B cell (primary cell): Measurements from ENCODE around the gene SCARF1. TPM values are rescaled to one million over a fixed set of nuclear protein-coding genes. Genes with fewer than 3 reads are reported as not detected.
A peak's percentile ranks its signal among the peaks of the same experiment; 100 is the strongest.

Experiments
- ATAC-seq: fragments of 200-7000 bp; cut with Tn5 transposase; one replicate; pipeline ENCODE4 v1.10.0; 2021; ENCODE audit warnings: low read depth, mild to moderate bottlenecking, moderate number of reproducible peaks, moderate library complexity
- CTCF ChIA-PET: fragments of 350-600 bp; sonication (Branson Sonifier 250); formaldehyde crosslinking; loops from one replicate; lab custom pipeline; 2021; ENCODE audit warnings: antibody characterized with exemption, inconsistent platforms; lab: Charles Lee
- POLR2A ChIA-PET: fragments of 350-600 bp; sonication (Branson Sonifier 250); formaldehyde crosslinking; loops from one replicate; lab custom pipeline; 2021; ENCODE audit warnings: antibody characterized with exemption; lab: Charles Lee
- DNase-seq: peaks from one replicate; pipeline ENCODE4 v3.0.0; 2013
- H2AFZ ChIP-seq: 2 replicates; pipeline ENCODE4 v1.6.1; 2012; ENCODE audit warnings: mild to moderate bottlenecking, low read depth, low read length; ENCODE audit not compliant: insufficient read depth, poor library complexity, severe bottlenecking
- H3K27ac ChIP-seq, 2 donors: 1 replicate in 1 of 2; 2 replicates in 1 of 2; pipeline ENCODE4 v1.5.1; 2012 to 2013; ENCODE audit warnings: low read length in 2 of 2, mild to moderate bottlenecking in 2 of 2, moderate library complexity in 1 of 2
- H3K27me3 ChIP-seq, 4 experiments: fragments of 200-600 bp in 1 of 4; sonication (generic) in 1 of 4; replicated peaks in 1 of 4; 1 replicate in 2 of 4; 2 replicates in 2 of 4; pipeline versions ENCODE4 v1.6.1 to v1.7.0; 2013 to 2016; ENCODE audit warnings: low read length in 3 of 4, mild to moderate bottlenecking in 2 of 4, mixed read lengths in 1 of 4, moderate library complexity in 1 of 4; ENCODE audit not compliant: insufficient read depth in 4 of 4, control insufficient read depth in 3 of 4; ENCODE audit errors: control extremely low read depth in 1 of 4
- H3K36me3 ChIP-seq, 2 experiments: replicated peaks in 1 of 2; 1 replicate in 1 of 2; 2 replicates in 1 of 2; pipeline versions ENCODE4 v1.6.1 to v1.7.1; 2013; ENCODE audit warnings: low read length in 1 of 2; ENCODE audit not compliant: insufficient read depth in 2 of 2, control insufficient read depth in 1 of 2; ENCODE audit errors: control extremely low read depth in 1 of 2, extremely low read depth in 1 of 2
- H3K4me1 ChIP-seq, 2 donors: fragments of 200-600 bp in 1 of 2; sonication (generic) in 1 of 2; 1 replicate in 1 of 2; 2 replicates in 1 of 2; pipeline versions ENCODE4 v1.5.1 to v1.6.1; 2013 to 2017; ENCODE audit warnings: low read length in 2 of 2; ENCODE audit not compliant: control insufficient read depth in 2 of 2, insufficient read depth in 2 of 2
- H3K4me2 ChIP-seq: replicated peaks from 2 replicates; pipeline ENCODE3; 2012; ENCODE audit warnings: mild to moderate bottlenecking, low read depth, low read length; ENCODE audit not compliant: poor library complexity, severe bottlenecking
- H3K4me3 ChIP-seq, 5 experiments: fragments of 200-600 bp in 1 of 5; sonication (generic) in 1 of 5; 1 replicate in 3 of 5; 2 replicates in 2 of 5; pipeline versions ENCODE4 v1.5.1 to v1.7.0; 2011 to 2016; ENCODE audit warnings: low read length in 4 of 5, mild to moderate bottlenecking in 4 of 5, low read depth in 2 of 5, control low read depth in 1 of 5, moderate library complexity in 1 of 5; ENCODE audit not compliant: insufficient read depth in 1 of 5; ENCODE audit errors: control extremely low read depth in 1 of 5, extremely low read depth in 1 of 5
- H3K79me2 ChIP-seq: fragments of 200-600 bp; sonication (generic); one replicate; pipeline ENCODE4 v1.6.0; 2016; ENCODE audit warnings: low read length; ENCODE audit not compliant: control insufficient read depth, insufficient read depth
- H3K9ac ChIP-seq: fragments of 200-600 bp; sonication (generic); 2 replicates; pipeline ENCODE4 v1.6.1; 2017; ENCODE audit warnings: mild to moderate bottlenecking, low read length, moderate library complexity
- H3K9me3 ChIP-seq, 3 donors: one replicate each; pipeline versions ENCODE4 v1.6.1 to v1.7.1; 2013; ENCODE audit warnings: low read length in 2 of 3; ENCODE audit not compliant: control insufficient read depth in 2 of 3, insufficient read depth in 1 of 3; ENCODE audit errors: control extremely low read depth in 1 of 3
- H4K20me1 ChIP-seq: 2 replicates; pipeline ENCODE4 v1.6.0; 2012; ENCODE audit warnings: mild to moderate bottlenecking, low read length; ENCODE audit not compliant: insufficient read depth, control insufficient read depth, poor library complexity, severe bottlenecking
- H3K27ac Mint-ChIP-seq: one replicate; pipeline ENCODE4 v1.8.0; 2021; ENCODE audit warnings: mixed read lengths
- H3K27me3 Mint-ChIP-seq: one replicate; pipeline ENCODE4 v1.8.0; 2021; ENCODE audit warnings: mixed read lengths
- H3K4me1 Mint-ChIP-seq: one replicate; pipeline ENCODE4 v1.8.0; 2021; ENCODE audit warnings: mixed read lengths
- H3K4me3 Mint-ChIP-seq: one replicate; pipeline ENCODE4 v1.8.0; 2021; ENCODE audit warnings: mixed read lengths
- H3K9me3 Mint-ChIP-seq: one replicate; pipeline ENCODE4 v1.8.0; 2022; ENCODE audit warnings: mixed read lengths; ENCODE audit not compliant: insufficient read depth
- EZH2 ChIP-seq: IDR thresholded peaks from 2 replicates; pipeline ENCODE4 v1.6.1; 2012; ENCODE audit warnings: borderline replicate concordance, low read depth, mild to moderate bottlenecking, moderate library complexity, low read length; ENCODE audit not compliant: insufficient read depth, poor library complexity, severe bottlenecking
- WGBS: methylation state at CpG from one replicate; pipeline ENCODE4 v1.1.5; 2013; ENCODE audit warnings: missing lambda C conversion rate; ENCODE audit not compliant: insufficient coverage; 5-methylcytosine and 5-hydroxymethylcytosine counted together
- intact Hi-C: fragments of 100-400 bp; cut with micrococcal nuclease; formaldehyde crosslinking; loops from one replicate; pipeline ENCODE4 v1.10.0; 2022
- polyA plus RNA-seq: library from polyadenylated mRNA; depleted of rRNA; stranded (reverse); fragments of >200 nt; gene quantifications from 2 replicates; pipeline ENCODE4 v1.2.3, GENCODE V29; 2012
- total RNA-seq, 2 donors: library from RNA; stranded (reverse); fragments of 120-200 nt in 1 of 2; gene quantifications; 1 replicate in 1 of 2; 2 replicates in 1 of 2; pipeline versions ENCODE4 v1.2.3 to v1.2.4, GENCODE V29; 2013 to 2022
- TF ChIP-seq, protein P1 (sequence below): fragments of 200-600 bp; IDR thresholded peaks from one replicate; pipeline ENCODE4 v1.8.0; 2022; ENCODE audit warnings: antibody characterized with exemption, mild to moderate bottlenecking

SCARF1 gene
- total and polyA plus RNA-seq, 2 donors (not counting 1 experiment from before 2014, with no cell fraction given) = 0.54 to 3.7 TPM

DNA sequence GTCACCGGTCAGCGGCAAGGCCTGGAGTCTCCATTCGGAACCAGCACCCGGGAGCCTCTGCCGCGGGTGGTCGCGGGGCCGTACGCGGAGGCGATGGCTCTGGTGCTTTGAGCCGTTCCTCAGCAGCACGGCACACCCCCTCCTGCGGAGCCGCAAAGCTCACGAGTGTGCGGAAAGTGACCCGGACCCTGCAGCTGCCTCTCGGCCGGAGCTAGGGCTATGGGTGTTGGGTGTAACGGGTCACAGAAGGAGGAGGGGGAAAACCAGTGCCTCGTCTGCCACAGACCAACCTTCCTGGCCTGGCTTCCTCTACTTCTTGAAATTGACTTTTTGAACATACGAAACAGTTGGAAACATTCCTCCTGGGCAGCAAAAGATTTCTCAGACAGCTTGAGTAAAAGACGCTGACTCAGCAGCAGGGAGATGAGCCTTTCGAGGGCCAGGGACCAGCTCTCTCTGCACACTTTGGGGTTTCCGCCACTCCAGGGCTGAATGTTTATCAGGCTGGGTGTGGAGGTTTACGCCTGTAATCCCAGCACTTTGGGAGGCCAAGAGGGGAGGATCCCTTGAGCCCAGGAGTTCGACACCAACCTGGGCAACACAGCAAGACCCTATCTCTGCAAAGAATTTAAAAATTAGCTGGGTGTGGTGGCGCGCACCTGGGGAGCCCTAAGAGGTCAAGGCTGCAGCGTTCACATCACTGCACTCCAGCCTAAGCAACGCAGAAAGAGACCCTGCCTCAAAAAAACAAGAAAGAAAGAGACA is 56.5 kb downstream of the SCARF1 start:
- Mint-ChIP-seq H3K27ac (peak overlapping the region; percentile 37), H3K4me1 (peaks cover 25% of the 10 kb centered on the region), H3K9me3 (no peaks in the 10 kb centered on the region), H3K27me3 (no peaks in the 10 kb centered on the region), H3K4me3 (no peak overlapping the region)
- no peak overlapping the region for H2AFZ ChIP-seq
- H3K4me2 ChIP-seq = no peak overlapping the region
- no peaks in the 10 kb centered on the region for H3K9me3 ChIP-seq
- no peaks in the 10 kb centered on the region for H3K79me2 ChIP-seq
- ATAC-seq (no peak), DNase-seq (no peak)
- peaks cover 3 to 47% of the 10 kb centered on the region in 2 experiments for H3K36me3 ChIP-seq
- no peak overlapping the region for H3K9ac ChIP-seq
- H3K4me3 ChIP-seq = no peak overlapping the region
- CTCF ChIA-PET = interaction anchor here (0.7 to 5.3 kb wide), 3 partner anchors 14 to 80 kb away, joined by 5 to 29 read pairs (median 11); no protein-coding TSS in a partner anchor
- no peak overlapping the region for H3K27ac ChIP-seq
- POLR2A ChIA-PET = interaction anchor here (0.5 to 1.0 kb wide), 3 partner anchors 15 to 141 kb away, joined by 3 to 4 read pairs (median 4); no protein-coding TSS in a partner anchor
- intact Hi-C loops = no loop called here
- peaks cover 20 to 24% of the 10 kb centered on the region in 2 donors for H3K4me1 ChIP-seq
- no peaks in the 10 kb centered on the region for H4K20me1 ChIP-seq
- H3K27me3 ChIP-seq = no peaks in the 10 kb centered on the region
- TF ChIP-seq, protein P1, sequence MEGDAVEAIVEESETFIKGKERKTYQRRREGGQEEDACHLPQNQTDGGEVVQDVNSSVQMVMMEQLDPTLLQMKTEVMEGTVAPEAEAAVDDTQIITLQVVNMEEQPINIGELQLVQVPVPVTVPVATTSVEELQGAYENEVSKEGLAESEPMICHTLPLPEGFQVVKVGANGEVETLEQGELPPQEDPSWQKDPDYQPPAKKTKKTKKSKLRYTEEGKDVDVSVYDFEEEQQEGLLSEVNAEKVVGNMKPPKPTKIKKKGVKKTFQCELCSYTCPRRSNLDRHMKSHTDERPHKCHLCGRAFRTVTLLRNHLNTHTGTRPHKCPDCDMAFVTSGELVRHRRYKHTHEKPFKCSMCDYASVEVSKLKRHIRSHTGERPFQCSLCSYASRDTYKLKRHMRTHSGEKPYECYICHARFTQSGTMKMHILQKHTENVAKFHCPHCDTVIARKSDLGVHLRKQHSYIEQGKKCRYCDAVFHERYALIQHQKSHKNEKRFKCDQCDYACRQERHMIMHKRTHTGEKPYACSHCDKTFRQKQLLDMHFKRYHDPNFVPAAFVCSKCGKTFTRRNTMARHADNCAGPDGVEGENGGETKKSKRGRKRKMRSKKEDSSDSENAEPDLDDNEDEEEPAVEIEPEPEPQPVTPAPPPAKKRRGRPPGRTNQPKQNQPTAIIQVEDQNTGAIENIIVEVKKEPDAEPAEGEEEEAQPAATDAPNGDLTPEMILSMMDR = no peak
- no peak for TF ChIP-seq EZH2
- 82% methylated on average over 32 of the region's 33 CpGs for WGBS

DNA sequence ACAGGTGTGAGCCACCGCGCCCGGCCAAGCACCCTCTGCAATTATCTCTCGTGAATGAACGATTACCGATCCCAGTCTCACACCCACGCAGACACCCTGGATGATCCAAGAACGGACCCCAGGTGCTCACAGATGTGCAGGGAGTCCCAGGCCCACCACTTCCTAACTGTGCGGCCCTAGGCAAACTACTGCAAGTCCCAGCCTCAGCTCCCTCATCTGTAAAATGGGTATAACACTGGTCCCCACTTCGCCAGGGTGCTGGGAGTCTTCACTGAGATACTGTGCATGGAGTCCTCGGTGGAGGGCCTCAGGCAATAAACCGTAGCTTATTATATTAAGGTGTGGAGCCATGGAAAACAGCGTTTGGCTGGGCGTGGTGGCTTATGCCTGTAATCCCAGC is 61.4 kb downstream of the SCARF1 start:
- CTCF ChIA-PET = interaction anchor here (1.4 kb wide), 1 partner anchor 10 kb away, joined by 4 read pairs; no protein-coding TSS in a partner anchor
- Mint-ChIP-seq H3K27me3 (no peaks in the 10 kb centered on the region), H3K4me3 (no peak overlapping the region), H3K4me1 (peaks cover 1% of the 10 kb centered on the region), H3K27ac (peak overlapping the region; percentile 53), H3K9me3 (no peaks in the 10 kb centered on the region)
- Histone ChIP-seq H3K79me2 (no peaks in the 10 kb centered on the region), H3K27ac (no peak overlapping the region), H4K20me1 (no peaks in the 10 kb centered on the region), H2AFZ (no peak overlapping the region), H3K4me2 (no peak overlapping the region), H3K9me3 (no peaks in the 10 kb centered on the region), H3K27me3 (no peaks in the 10 kb centered on the region), H3K4me1 (no peaks in the 10 kb centered on the region), H3K4me3 (no peak overlapping the region), H3K36me3 (peaks cover 3 to 34% of the 10 kb centered on the region in 2 experiments), H3K9ac (no peak overlapping the region)
- 97% methylated on average over 11 of the region's 14 CpGs for WGBS
- intact Hi-C loops = no loop called here
- ATAC-seq (no peak), DNase-seq (no peak)
- TF ChIP-seq, protein P1 = no peak
- TF ChIP-seq EZH2 = no peak
- POLR2A ChIA-PET = interaction anchor here (1.5 kb wide), 1 partner anchor 9 kb away, joined by 4 read pairs; no protein-coding TSS in a partner anchor
